ENCODE measurements around the gene NUP205. TPM values are rescaled to one million over a fixed set of nuclear protein-coding genes. Genes with fewer than 3 reads are reported as not detected.

The NUP205 gene, protein sequence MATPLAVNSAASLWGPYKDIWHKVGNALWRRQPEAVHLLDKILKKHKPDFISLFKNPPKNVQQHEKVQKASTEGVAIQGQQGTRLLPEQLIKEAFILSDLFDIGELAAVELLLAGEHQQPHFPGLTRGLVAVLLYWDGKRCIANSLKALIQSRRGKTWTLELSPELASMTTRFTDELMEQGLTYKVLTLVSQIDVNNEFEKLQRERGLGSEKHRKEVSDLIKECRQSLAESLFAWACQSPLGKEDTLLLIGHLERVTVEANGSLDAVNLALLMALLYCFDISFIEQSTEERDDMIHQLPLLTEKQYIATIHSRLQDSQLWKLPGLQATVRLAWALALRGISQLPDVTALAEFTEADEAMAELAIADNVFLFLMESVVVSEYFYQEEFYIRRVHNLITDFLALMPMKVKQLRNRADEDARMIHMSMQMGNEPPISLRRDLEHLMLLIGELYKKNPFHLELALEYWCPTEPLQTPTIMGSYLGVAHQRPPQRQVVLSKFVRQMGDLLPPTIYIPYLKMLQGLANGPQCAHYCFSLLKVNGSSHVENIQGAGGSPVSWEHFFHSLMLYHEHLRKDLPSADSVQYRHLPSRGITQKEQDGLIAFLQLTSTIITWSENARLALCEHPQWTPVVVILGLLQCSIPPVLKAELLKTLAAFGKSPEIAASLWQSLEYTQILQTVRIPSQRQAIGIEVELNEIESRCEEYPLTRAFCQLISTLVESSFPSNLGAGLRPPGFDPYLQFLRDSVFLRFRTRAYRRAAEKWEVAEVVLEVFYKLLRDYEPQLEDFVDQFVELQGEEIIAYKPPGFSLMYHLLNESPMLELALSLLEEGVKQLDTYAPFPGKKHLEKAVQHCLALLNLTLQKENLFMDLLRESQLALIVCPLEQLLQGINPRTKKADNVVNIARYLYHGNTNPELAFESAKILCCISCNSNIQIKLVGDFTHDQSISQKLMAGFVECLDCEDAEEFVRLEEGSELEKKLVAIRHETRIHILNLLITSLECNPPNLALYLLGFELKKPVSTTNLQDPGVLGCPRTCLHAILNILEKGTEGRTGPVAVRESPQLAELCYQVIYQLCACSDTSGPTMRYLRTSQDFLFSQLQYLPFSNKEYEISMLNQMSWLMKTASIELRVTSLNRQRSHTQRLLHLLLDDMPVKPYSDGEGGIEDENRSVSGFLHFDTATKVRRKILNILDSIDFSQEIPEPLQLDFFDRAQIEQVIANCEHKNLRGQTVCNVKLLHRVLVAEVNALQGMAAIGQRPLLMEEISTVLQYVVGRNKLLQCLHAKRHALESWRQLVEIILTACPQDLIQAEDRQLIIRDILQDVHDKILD (N-terminal part only)
- 42.5 TPM for polyA plus RNA-seq (2012; ENCODE audit: low read depth, missing spikeins)

DNA sequence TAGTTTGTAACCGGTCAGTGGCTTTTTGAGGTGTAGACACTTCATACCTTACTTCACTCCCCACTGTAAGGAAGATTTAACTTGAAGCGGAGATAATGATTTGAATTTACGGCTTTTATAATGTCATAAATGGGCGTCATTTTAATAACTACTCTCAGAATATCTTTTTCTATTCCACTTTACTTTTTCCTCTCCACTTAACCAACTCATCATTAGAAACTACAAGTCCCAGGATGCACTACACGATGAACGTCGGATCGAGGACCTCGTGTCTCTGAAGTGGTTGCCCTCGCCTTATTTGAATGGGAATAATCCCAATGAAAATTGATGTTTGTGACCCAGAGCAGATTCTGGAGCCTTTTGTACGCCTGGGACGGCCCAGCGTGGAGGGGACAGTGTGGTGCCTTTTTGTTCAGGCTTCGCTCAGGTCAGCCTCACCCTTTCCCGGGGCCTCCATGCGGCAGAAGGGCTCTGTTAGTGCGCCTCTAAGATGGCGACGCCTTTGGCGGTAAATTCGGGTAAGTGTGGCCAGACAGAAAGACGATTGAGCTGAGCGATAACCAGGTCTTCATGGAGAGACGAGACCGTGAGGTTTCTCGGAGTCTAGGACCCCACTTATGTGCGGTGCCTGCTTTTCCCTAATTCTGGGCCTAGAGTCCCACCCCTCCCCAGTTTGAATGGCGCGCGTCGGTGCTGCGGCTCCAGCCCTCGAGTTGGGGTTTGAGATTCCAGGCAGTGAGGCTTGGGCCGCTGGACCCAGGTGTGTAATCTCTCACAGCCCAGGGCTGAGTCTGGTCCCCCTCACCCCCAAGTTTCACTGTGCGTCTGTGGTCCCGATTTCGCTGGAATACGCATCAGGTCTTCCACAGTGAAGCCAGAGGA, at the start of gene NUP205:
Gene NUP205, plus strand, starts transcription at position 463 of the 882 bp plus-strand sequence. Its CDS starts 28 bp downstream, at position 491.
- DNase-seq (ENCODE audit: insufficient read length, low spot score): peak; percentile 54

DNA sequence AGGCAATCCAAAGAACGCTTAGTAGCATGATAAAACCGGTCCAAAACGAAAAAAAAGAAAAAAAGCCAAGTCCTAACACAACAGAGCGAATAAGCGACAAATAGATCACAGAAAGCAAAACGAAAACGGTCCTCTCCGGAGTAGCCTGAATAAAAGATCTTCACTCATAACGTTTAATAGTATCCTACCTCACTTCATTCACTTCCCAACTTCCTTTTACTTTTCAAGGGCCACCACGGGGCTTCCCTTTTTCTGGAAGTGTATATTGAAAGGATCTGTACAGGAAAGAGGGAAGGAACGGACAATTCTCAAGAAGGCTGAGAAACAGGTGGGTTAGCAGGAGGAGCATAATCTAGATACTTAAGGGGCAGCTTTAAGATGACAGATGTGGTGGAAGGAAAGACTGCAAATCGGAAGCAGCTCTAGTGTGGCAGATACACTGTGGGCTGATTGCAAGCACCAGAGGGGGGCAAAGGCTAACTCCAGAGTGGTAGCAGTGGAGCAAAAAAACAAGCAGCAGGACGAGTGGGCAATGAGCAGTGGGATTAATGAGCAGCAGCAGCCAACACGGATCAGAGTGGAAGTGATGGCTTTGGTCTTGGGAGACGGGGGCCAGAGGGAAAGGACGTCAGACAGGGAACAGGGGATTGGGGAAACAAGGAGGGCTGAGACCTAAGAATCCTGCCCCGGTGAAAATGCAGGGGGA, 48.7 kb upstream of the NUP205 start:
- TF ChIP-seq TAF1 (IDR thresholded peaks at IDR 0.05; ENCODE audit: low read depth, low read length) (no peak), POLR2A (IDR thresholded peaks at IDR 0.05; ENCODE audit: low read depth, low read length) (no peak)
- DNase-seq (ENCODE audit: insufficient read length, low spot score): no peak
- peak; percentile 16 for FAIRE-seq

More for the DNA sequence above, at the start of gene NUP205:
- FAIRE-seq: peak; percentile 89
- TF ChIP-seq SPI1 (IDR thresholded peaks at IDR 0.05; ENCODE audit: low read depth, low read length) (no peak), PAX5 (IDR thresholded peaks at IDR 0.05; ENCODE audit: insufficient read depth, low read length, severe bottlenecking) (no peak), TAF1 (IDR thresholded peaks at IDR 0.05; ENCODE audit: low read depth, low read length) (peak; percentile 84; the same call in 1 of the 2 replicates), POLR2A (IDR thresholded peaks at IDR 0.05; ENCODE audit: low read depth, low read length) (peak; percentile 93), POU2F2 (IDR thresholded peaks at IDR 0.05; ENCODE audit: low read depth, low read length) (peak; percentile 74; the same call in 1 of the 2 replicates), POLR2AphosphoS5 (IDR thresholded peaks at IDR 0.05; ENCODE audit: low read depth, low read length) (peak; percentile 84)

DNA sequence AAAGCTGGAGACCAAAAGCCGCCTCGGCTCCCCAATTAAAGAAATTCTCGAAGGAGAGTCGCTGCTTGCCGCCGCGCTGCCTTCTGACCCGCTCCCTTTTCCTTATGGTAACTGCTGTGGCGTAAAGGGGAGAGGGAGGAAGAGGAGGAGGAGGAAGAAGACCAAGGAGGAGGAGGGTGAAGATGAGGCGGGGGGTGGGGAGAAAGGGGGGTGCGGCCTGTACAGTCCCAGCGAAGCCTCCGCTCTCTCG, 48.2 kb upstream of the NUP205 start:
- FAIRE-seq (no peak), DNase-seq (ENCODE audit: insufficient read length, low spot score) (no peak)
- TF ChIP-seq PAX5 (IDR thresholded peaks at IDR 0.05; ENCODE audit: insufficient read depth, low read length, severe bottlenecking): no peak
- TF ChIP-seq POU2F2 (IDR thresholded peaks at IDR 0.05; ENCODE audit: low read depth, low read length): no peak
- TF ChIP-seq POLR2AphosphoS5 (IDR thresholded peaks at IDR 0.05; ENCODE audit: low read depth, low read length): no peak
- no peak for TF ChIP-seq POLR2A (IDR thresholded peaks at IDR 0.05; ENCODE audit: low read depth, low read length)
- TF ChIP-seq SPI1 (IDR thresholded peaks at IDR 0.05; ENCODE audit: low read depth, low read length): no peak
- no peak for TF ChIP-seq TAF1 (IDR thresholded peaks at IDR 0.05; ENCODE audit: low read depth, low read length)

DNA sequence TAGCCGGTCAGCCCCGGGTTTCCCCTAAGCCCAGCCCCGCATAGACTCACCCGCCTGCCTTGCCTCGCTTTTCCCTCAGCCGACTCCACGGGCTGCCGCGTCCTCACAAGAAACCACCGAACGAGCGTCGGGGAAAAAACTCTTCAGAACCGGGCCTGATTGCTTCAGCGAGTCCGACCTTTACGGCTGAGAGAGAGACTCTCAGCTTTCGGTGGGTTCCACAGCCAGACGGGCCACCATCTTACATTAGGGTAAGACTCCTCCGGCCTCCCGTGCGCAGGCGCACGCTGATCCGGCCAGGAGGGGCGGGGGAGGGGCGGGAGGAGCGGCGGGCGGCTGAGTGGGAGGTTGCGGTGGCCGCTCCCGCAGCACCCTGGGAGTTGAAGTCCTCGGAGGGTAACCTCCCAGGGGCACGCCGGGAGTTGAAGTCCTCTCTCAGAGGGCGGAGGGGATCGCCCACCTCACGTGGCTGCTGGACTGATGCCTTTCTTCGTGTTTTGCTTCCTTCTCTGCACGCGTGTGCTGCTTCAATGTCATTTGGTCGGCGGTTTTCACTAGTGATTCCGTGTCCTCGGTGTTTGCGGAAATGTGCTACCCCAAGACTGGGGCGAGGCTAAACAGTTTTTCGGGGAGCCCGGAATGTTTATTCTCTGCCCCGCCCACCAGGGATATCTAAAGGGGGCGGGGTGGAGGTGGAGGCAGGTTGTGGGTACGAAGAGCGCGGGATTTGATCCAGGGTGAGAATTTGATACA, 47.7 kb upstream of the NUP205 start, which contains the start of gene CNOT4:
Gene CNOT4, minus strand, starts transcription at position 264 of the 753 bp plus-strand sequence. CDS start 71,771 bp downstream, outside the sequence.
- TF ChIP-seq POLR2A (IDR thresholded peaks at IDR 0.05; ENCODE audit: low read depth, low read length) (peak; percentile 89), POU2F2 (IDR thresholded peaks at IDR 0.05; ENCODE audit: low read depth, low read length) (peak; percentile 75; the same call in 1 of the 2 replicates), TAF1 (IDR thresholded peaks at IDR 0.05; ENCODE audit: low read depth, low read length) (peak; percentile 85), POLR2AphosphoS5 (IDR thresholded peaks at IDR 0.05; ENCODE audit: low read depth, low read length) (peak; percentile 88), SPI1 (IDR thresholded peaks at IDR 0.05; ENCODE audit: low read depth, low read length) (no peak), PAX5 (IDR thresholded peaks at IDR 0.05; ENCODE audit: insufficient read depth, low read length, severe bottlenecking) (peak; percentile 94)
- DNase-seq (ENCODE audit: insufficient read length, low spot score) (peak; percentile 79), FAIRE-seq (peak; percentile 95)

DNA sequence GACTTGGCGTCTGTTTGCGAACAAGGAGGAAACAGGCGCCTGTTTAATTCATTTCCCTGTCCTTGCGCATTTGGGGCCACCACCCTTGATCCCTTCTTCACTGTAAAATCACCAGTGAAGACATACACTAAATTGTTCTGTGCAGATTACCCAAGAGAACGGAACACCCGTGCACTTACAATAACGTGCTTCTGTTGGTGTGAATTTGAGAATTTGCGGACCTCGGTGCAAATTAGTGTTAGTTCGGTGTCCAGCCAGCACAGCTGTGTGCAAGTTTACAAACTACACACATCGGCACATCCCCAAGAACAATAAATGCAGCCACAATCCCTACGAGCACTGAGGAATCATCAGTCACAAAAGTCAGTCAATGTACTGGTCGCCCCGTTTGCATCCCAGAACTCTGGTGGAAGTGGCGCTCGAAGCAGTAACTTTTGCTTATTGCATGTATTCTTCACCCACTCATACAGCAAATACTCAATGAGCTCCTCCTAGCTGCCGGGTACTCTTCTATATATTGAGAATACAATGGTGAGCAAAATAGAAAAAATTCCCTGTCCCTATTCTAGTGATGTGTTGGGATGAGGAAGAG, 47.0 kb upstream of the NUP205 start:
- no peak for TF ChIP-seq POU2F2 (IDR thresholded peaks at IDR 0.05; ENCODE audit: low read depth, low read length)
- TF ChIP-seq PAX5 (IDR thresholded peaks at IDR 0.05; ENCODE audit: insufficient read depth, low read length, severe bottlenecking): no peak
- no peak for TF ChIP-seq POLR2AphosphoS5 (IDR thresholded peaks at IDR 0.05; ENCODE audit: low read depth, low read length)
- no peak for TF ChIP-seq SPI1 (IDR thresholded peaks at IDR 0.05; ENCODE audit: low read depth, low read length)
- TF ChIP-seq TAF1 (IDR thresholded peaks at IDR 0.05; ENCODE audit: low read depth, low read length): no peak
- no peak for TF ChIP-seq POLR2A (IDR thresholded peaks at IDR 0.05; ENCODE audit: low read depth, low read length)
- DNase-seq (ENCODE audit: insufficient read length, low spot score) (no peak), FAIRE-seq (no peak)

DNA sequence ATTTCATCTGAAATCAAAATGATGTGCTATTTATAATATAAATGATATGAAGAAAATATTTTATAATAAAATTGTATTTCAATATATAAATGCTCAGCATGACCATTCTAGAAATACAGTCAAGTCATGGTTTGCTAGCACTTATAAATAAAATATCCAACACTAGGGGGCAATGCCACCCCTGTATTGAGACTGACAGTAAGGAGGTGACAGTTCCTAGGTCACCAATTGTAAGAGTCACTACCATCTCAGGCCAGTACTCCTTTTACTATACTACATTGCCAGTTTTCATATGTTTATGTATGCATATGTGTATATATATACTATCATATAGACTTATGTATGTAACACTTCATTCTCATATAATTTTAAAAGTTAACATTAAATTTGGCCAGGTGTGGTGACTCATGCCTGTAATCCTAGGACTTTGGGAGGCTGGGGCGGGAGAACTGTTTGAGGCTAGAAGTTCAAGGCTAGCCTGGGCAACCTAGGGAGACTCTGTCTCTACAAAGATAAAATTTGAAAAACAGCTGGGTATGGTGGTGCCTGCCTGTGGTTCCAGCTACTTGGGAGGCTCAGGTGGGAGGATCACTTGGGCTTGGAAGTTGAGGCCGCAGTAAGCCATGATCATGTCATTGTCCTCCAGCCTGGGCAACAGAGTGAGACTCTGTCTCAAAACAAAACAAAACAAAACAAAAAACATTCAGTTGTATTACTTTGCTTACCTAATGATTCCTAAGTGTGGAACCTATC, 45.4 kb upstream of the NUP205 start:
- FAIRE-seq (no peak), DNase-seq (ENCODE audit: insufficient read length, low spot score) (no peak)
- TF ChIP-seq SPI1 (IDR thresholded peaks at IDR 0.05; ENCODE audit: low read depth, low read length): no peak
- no peak for TF ChIP-seq POLR2AphosphoS5 (IDR thresholded peaks at IDR 0.05; ENCODE audit: low read depth, low read length)
- TF ChIP-seq PAX5 (IDR thresholded peaks at IDR 0.05; ENCODE audit: insufficient read depth, low read length, severe bottlenecking): no peak
- TF ChIP-seq TAF1 (IDR thresholded peaks at IDR 0.05; ENCODE audit: low read depth, low read length): no peak
- no peak for TF ChIP-seq POU2F2 (IDR thresholded peaks at IDR 0.05; ENCODE audit: low read depth, low read length)
- TF ChIP-seq POLR2A (IDR thresholded peaks at IDR 0.05; ENCODE audit: low read depth, low read length): no peak

Data from GM12891 (cell line).